Measurements from ENCODE around the gene COL20A1. TPM values are rescaled to one million over a fixed set of nuclear protein-coding genes. Genes with fewer than 3 reads are reported as not detected.

The COL20A1 gene
- total RNA-seq, 3 donors from 2014 or later, result not detected

DNA sequence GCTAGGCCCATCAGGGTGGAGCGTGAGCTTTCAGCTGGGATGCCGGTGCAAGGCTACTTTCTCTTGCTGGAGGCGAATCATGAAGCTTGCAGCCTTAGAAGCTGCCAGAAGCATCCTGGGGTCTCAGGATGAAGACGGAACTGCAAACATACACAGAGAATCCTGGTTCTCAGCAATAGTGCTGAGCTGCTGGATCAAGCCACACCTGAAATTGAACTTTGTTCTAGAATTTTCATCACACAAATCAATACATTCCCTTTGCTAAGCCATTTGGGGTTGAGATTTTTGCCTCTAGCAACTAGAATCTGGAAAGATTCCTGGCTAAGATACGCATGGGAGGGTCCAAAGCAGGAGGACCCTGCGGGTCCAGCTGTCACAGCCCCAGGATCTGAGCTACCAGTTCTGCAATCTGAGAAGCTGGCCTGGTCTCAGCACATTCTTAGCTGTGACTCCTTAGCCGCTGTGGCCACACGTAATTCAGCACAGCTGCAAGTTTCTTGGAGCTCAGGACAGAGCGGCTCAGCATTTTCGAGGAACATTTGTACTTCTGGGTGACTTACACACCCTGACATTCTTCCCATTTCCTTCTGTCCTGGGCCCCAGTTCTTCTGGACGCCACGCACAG lies 27.0 kb upstream of the COL20A1 start:
- Histone ChIP-seq H3K27ac (no peak overlapping the region), H3K9me3 (no peaks in the 10 kb centered on the region), H3K4me3 (no peak overlapping the region), H3K27me3 (peaks cover 0 to 32% of the 10 kb centered on the region in 2 donors), H3K36me3 (no peaks in the 10 kb centered on the region), H3K4me1 (no peaks in the 10 kb centered on the region)
- no peak for DNase-seq (ENCODE audit: low spot score in 2 of 2)
- intact Hi-C loops (cut with DNase I; ENCODE audit: low total_unique reads), result no loop called here
- TF ChIP-seq, protein P1, sequence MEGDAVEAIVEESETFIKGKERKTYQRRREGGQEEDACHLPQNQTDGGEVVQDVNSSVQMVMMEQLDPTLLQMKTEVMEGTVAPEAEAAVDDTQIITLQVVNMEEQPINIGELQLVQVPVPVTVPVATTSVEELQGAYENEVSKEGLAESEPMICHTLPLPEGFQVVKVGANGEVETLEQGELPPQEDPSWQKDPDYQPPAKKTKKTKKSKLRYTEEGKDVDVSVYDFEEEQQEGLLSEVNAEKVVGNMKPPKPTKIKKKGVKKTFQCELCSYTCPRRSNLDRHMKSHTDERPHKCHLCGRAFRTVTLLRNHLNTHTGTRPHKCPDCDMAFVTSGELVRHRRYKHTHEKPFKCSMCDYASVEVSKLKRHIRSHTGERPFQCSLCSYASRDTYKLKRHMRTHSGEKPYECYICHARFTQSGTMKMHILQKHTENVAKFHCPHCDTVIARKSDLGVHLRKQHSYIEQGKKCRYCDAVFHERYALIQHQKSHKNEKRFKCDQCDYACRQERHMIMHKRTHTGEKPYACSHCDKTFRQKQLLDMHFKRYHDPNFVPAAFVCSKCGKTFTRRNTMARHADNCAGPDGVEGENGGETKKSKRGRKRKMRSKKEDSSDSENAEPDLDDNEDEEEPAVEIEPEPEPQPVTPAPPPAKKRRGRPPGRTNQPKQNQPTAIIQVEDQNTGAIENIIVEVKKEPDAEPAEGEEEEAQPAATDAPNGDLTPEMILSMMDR (IDR thresholded peaks at IDR 0.05), result no peak
- TF ChIP-seq POLR2AphosphoS5 (IDR thresholded peaks at IDR 0.05) (no peak), POLR2A (IDR thresholded peaks at IDR 0.05) (no peak)

DNA sequence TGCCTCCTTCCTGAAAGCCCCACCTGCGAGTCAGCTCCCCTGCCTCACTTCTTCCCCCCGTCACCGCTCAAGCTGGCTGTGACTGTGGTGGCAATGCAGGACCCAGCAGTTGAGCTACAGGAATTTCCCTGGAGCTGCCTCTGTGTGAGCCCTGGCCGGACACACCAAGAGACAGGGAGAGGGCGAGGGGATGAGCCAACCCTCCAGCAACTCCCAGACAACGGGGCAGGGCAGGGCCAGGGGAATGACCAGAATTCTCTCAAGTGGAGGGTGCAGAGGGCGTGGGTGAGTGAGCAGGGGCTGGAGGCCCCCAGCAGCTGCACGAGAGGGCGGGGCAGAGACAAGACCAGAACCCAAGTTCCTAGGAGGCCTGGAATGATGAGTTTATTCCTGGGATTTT lies 25.3 kb upstream of the COL20A1 start:
- Histone ChIP-seq H3K27ac (no peak overlapping the region), H3K27me3 (peaks cover 0 to 24% of the 10 kb centered on the region in 2 donors), H3K4me1 (no peaks in the 10 kb centered on the region), H3K36me3 (no peaks in the 10 kb centered on the region), H3K9me3 (no peaks in the 10 kb centered on the region), H3K4me3 (no peak overlapping the region)
- intact Hi-C loops (cut with DNase I; ENCODE audit: low total_unique reads), result no loop called here
- DNase-seq (ENCODE audit: low spot score in 2 of 2), result no peak
- no peak for TF ChIP-seq POLR2AphosphoS5 (IDR thresholded peaks at IDR 0.05)

DNA sequence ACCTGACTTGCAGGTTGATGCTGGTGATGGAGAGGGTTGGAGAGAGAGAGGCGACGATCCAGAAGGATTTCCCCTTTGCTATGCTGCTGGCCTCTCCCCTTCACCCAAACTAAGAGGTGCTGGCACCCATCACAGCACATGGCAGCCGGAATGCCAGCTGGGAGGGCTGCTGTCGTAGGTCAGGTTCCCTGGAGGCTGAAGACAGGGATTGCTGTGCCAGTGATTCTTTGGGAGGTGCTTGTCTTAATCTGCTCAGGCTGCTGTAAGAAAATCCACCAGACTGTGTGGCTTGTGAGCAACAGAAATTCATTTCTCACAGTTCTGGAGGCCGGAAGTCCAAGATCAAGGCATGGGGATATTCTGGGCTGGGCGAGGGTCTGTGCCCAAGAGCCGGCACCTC lies 24.7 kb upstream of the COL20A1 start:
- intact Hi-C loops (cut with DNase I; ENCODE audit: low total_unique reads), result no loop called here
- Histone ChIP-seq H3K36me3 (no peaks in the 10 kb centered on the region), H3K4me3 (no peak overlapping the region), H3K27me3 (peaks cover 0 to 20% of the 10 kb centered on the region in 2 donors), H3K27ac (no peak overlapping the region), H3K9me3 (no peaks in the 10 kb centered on the region), H3K4me1 (no peaks in the 10 kb centered on the region)
- TF ChIP-seq POLR2AphosphoS5 (IDR thresholded peaks at IDR 0.05), result no peak
- TF ChIP-seq POLR2A (IDR thresholded peaks at IDR 0.05), result no peak
- TF ChIP-seq, protein P1 (IDR thresholded peaks at IDR 0.05), result no peak
- DNase-seq (ENCODE audit: low spot score in 2 of 2), result no peak

DNA sequence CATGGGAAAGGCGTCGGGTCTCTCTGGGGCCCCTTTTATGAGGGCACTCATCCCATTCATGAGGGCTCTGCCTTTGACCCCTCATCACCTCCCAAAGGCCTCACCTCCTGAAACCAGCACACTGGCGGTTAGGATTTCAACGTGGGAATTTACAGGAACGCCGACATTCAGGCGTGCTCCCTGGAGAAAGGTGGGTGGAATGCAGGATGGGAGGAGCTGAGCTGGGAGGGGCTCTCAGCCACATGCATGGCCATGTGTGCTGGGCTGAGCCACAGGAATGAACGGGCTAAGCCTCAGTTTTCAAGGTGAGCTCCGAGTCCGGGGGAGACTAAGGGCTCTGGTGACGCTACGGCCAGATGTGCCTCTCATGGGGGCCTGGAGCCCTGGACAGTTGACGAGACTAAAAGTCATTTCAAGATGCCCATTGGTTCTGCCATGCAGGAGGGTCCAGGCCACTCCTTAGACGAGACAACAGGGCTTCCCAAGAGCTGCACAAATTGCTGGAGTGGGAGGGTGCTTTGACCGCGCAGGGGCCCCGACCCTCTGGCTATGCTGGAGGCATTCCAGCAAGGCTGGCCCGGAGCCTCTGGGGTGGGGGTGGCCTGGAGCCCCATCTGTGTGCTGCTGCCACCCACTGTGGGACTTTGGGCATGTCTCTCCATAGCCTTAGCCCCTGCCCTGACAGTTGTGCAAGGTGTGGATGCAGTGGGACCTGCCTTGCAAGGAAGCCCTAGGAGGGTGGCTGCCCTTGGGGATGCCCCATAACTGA lies 24.1 kb upstream of the COL20A1 start:
- Histone ChIP-seq H3K4me3 (no peak overlapping the region), H3K36me3 (no peaks in the 10 kb centered on the region), H3K4me1 (peaks cover 0 to 6% of the 10 kb centered on the region in 2 donors), H3K27me3 (peaks cover 0 to 17% of the 10 kb centered on the region in 2 donors), H3K9me3 (no peaks in the 10 kb centered on the region), H3K27ac (no peak overlapping the region)
- intact Hi-C loops (cut with DNase I; ENCODE audit: low total_unique reads), result no loop called here
- TF ChIP-seq, protein P1 (IDR thresholded peaks at IDR 0.05), result no peak
- TF ChIP-seq POLR2A (IDR thresholded peaks at IDR 0.05), result no peak
- TF ChIP-seq POLR2AphosphoS5 (IDR thresholded peaks at IDR 0.05), result no peak
- no peak for DNase-seq (ENCODE audit: low spot score in 2 of 2)

DNA sequence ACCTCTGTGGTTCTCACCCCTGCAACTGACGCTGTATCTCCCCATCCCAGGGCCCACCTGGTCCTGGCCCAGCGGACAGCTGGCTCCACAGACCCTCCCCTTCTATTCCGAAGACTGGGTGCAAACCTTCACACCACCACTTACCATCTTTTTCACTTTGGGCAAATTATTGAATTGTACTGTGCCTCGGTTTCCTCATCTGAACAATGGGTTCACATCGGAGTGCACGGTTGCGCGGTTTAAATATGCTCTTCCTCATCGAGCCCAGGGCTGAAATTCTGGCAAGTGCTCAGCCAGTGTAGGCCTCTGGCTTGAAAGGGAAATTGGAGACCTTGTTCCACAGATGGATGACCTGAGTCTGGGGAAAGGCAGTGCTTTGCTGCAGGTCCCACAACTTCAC lies 23.3 kb upstream of the COL20A1 start:
- peaks cover 0 to 13% of the 10 kb centered on the region in 2 donors for H3K27me3 ChIP-seq
- TF ChIP-seq POLR2AphosphoS5 (IDR thresholded peaks at IDR 0.05), result no peak
- TF ChIP-seq, protein P1 (IDR thresholded peaks at IDR 0.05), result no peak
- TF ChIP-seq POLR2A (IDR thresholded peaks at IDR 0.05), result no peak
- DNase-seq (ENCODE audit: low spot score in 2 of 2), result no peak
- H3K27ac ChIP-seq, result no peak overlapping the region
- H3K4me3 ChIP-seq, result no peak overlapping the region
- H3K36me3 ChIP-seq, result no peaks in the 10 kb centered on the region
- H3K9me3 ChIP-seq, result no peaks in the 10 kb centered on the region
- H3K4me1 ChIP-seq, result peaks cover 0 to 12% of the 10 kb centered on the region in 2 donors
- intact Hi-C loops (cut with DNase I; ENCODE audit: low total_unique reads), result no loop called here
